H9 (cell line): ENCODE results near the gene NHS. TPM values are rescaled to one million over a fixed set of nuclear protein-coding genes. Genes with fewer than 3 reads are reported as not detected.

Experiments used
- DNase-seq: peaks from one replicate; pipeline ENCODE4 v3.0.0-alpha.2; 2017
- H2AFZ ChIP-seq: one replicate; pipeline ENCODE4 v1.6.1; 2013; ENCODE audit warnings: mild to moderate bottlenecking, low read length, control low read depth, moderate library complexity
- H2AK5ac ChIP-seq: 2 replicates; pipeline ENCODE4 v1.6.1; 2013; ENCODE audit warnings: low read length, control low read depth, mixed read lengths; ENCODE audit not compliant: insufficient read length
- H2BK120ac ChIP-seq: one replicate; pipeline ENCODE4 v1.6.1; 2013; ENCODE audit warnings: low read depth, mild to moderate bottlenecking, low read length, control low read depth, inconsistent platforms; ENCODE audit not compliant: poor library complexity, severe bottlenecking
- H2BK12ac ChIP-seq: 2 replicates; pipeline ENCODE4 v1.6.1; 2013; ENCODE audit warnings: low read length, control low read depth, mixed read lengths, low read depth; ENCODE audit not compliant: insufficient read length
- H2BK15ac ChIP-seq: 2 replicates; pipeline ENCODE4 v1.6.1; 2013; ENCODE audit warnings: low read depth, low read length, control low read depth
- H2BK20ac ChIP-seq: one replicate; pipeline ENCODE4 v1.6.1; 2013; ENCODE audit warnings: low read depth, mild to moderate bottlenecking, low read length, control low read depth, inconsistent platforms; ENCODE audit not compliant: poor library complexity, severe bottlenecking
- H2BK5ac ChIP-seq: 2 replicates; pipeline ENCODE4 v1.6.1; 2013; ENCODE audit warnings: low read length, control low read depth, mixed read lengths; ENCODE audit not compliant: insufficient read length
- H3K14ac ChIP-seq: 2 replicates; pipeline ENCODE4 v1.6.1; 2013; ENCODE audit warnings: low read length, control low read depth; ENCODE audit not compliant: insufficient read depth
- H3K18ac ChIP-seq: 2 replicates; pipeline ENCODE4 v1.6.1; 2013; ENCODE audit warnings: low read depth, mild to moderate bottlenecking, mixed read lengths, low read length, control low read depth; ENCODE audit not compliant: insufficient read length
- H3K23ac ChIP-seq: 2 replicates; pipeline ENCODE4 v1.6.1; 2013; ENCODE audit warnings: low read length, control low read depth, mixed read lengths, low read depth; ENCODE audit not compliant: insufficient read length
- H3K23me2 ChIP-seq: 2 replicates; pipeline ENCODE4 v1.6.1; 2013; ENCODE audit warnings: low read depth, mild to moderate bottlenecking, mixed read lengths, low read length, control low read depth; ENCODE audit not compliant: insufficient read length, poor library complexity, severe bottlenecking
- H3K27ac ChIP-seq: 2 replicates; pipeline ENCODE4 v1.5.1; 2013; ENCODE audit warnings: low read length, control low read depth, mixed read lengths, low read depth; ENCODE audit not compliant: insufficient read length
- H3K27me3 ChIP-seq: 2 replicates; pipeline ENCODE4 v1.6.1; 2013; ENCODE audit warnings: low read length, control low read depth, inconsistent platforms; ENCODE audit not compliant: insufficient read depth
- H3K4ac ChIP-seq: 2 replicates; pipeline ENCODE4 v1.6.1; 2013; ENCODE audit warnings: low read depth, mild to moderate bottlenecking, control low read depth, inconsistent platforms, low read length, moderate library complexity
- H3K4me1 ChIP-seq: 2 replicates; pipeline ENCODE4 v1.6.1; 2013; ENCODE audit warnings: low read length, control low read depth, inconsistent platforms; ENCODE audit not compliant: insufficient read depth
- H3K4me2 ChIP-seq: 2 replicates; pipeline ENCODE4 v1.6.1; 2013; ENCODE audit warnings: low read length, control low read depth, mixed read lengths; ENCODE audit not compliant: insufficient read length, insufficient read depth
- H3K56ac ChIP-seq: 2 replicates; pipeline ENCODE4 v1.6.1; 2013; ENCODE audit warnings: low read depth, mild to moderate bottlenecking, mixed read lengths, low read length, control low read depth; ENCODE audit not compliant: insufficient read length
- H3K79me1 ChIP-seq: 2 replicates; pipeline ENCODE4 v1.6.1; 2013; ENCODE audit warnings: low read depth, mild to moderate bottlenecking, moderate library complexity, low read length, control low read depth, inconsistent platforms; ENCODE audit not compliant: insufficient read depth, poor library complexity, severe bottlenecking
- H3K79me2 ChIP-seq: 2 replicates; pipeline ENCODE4 v1.6.1; 2013; ENCODE audit warnings: low read length, control low read depth, inconsistent platforms; ENCODE audit not compliant: insufficient read depth
- H3K9ac ChIP-seq: 2 replicates; pipeline ENCODE4 v1.6.1; 2013; ENCODE audit warnings: low read length, control low read depth, mixed read lengths; ENCODE audit not compliant: insufficient read length; ENCODE audit errors: extremely low read depth
- H3K9me3 ChIP-seq: one replicate; pipeline ENCODE4 v1.6.1; 2013; ENCODE audit warnings: low read depth, low read length, inconsistent platforms; ENCODE audit not compliant: control insufficient read depth
- H3T11ph ChIP-seq: one replicate; pipeline ENCODE4 v1.6.1; 2013; ENCODE audit warnings: mild to moderate bottlenecking, low read length, control low read depth, inconsistent platforms
- H4K20me1 ChIP-seq: one replicate; pipeline ENCODE4 v1.6.1; 2013; ENCODE audit not compliant: control insufficient read depth, insufficient read length, insufficient read depth
- H4K5ac ChIP-seq: 2 replicates; pipeline ENCODE4 v1.6.1; 2013; ENCODE audit warnings: low read depth, mild to moderate bottlenecking, mixed read lengths, low read length, control low read depth; ENCODE audit not compliant: insufficient read length
- H4K8ac ChIP-seq: replicated peaks from 2 replicates; pipeline ENCODE4 v1.6.1; 2013; ENCODE audit warnings: low read length, control low read depth, mixed read lengths, low read depth; ENCODE audit not compliant: insufficient read length
- H4K91ac ChIP-seq: 2 replicates; pipeline ENCODE4 v1.6.1; 2013; ENCODE audit warnings: low read depth, mild to moderate bottlenecking, moderate library complexity, mixed read lengths, low read length, control low read depth; ENCODE audit not compliant: insufficient read length
- H3K27ac Mint-ChIP-seq, 3 experiments: 2 replicates in 2 of 3; 3 replicates in 1 of 3; pipeline ENCODE4 v1.8.0; 2020 to 2021; ENCODE audit warnings: mixed read lengths in 3 of 3, mild to moderate bottlenecking in 1 of 3, moderate library complexity in 1 of 3
- H3K27me3 Mint-ChIP-seq: 2 replicates; pipeline ENCODE4 v1.8.0; 2021; ENCODE audit warnings: low read depth, mild to moderate bottlenecking, moderate library complexity, mixed read lengths
- H3K36me3 Mint-ChIP-seq, 3 experiments: 2 replicates in 2 of 3; 3 replicates in 1 of 3; pipeline ENCODE4 v1.8.0; 2020 to 2021; ENCODE audit warnings: low read depth in 3 of 3, mixed read lengths in 3 of 3; ENCODE audit not compliant: insufficient read depth in 1 of 3
- H3K4me1 Mint-ChIP-seq, 2 experiments: 2 replicates each; pipeline ENCODE4 v1.8.0; 2020; ENCODE audit warnings: mixed read lengths in 2 of 2
- H3K4me3 Mint-ChIP-seq, 2 experiments: 2 replicates in 1 of 2; 3 replicates in 1 of 2; pipeline ENCODE4 v1.8.0; 2020 to 2021; ENCODE audit warnings: mild to moderate bottlenecking in 2 of 2, mixed read lengths in 2 of 2, moderate library complexity in 1 of 2
- H3K9me3 Mint-ChIP-seq, 2 experiments: 2 replicates in 1 of 2; 3 replicates in 1 of 2; pipeline ENCODE4 v1.8.0; 2020; ENCODE audit warnings: mild to moderate bottlenecking in 2 of 2, mixed read lengths in 2 of 2, moderate library complexity in 1 of 2
- WGBS: extraction: QIAGEN DNeasy Blood & Tissue Kit; methylation state at CpG from one replicate; pipeline ENCODE4 v1.1.7; 2013; ENCODE audit warnings: missing lambda C conversion rate, low lambda C conversion rate, mixed read lengths; ENCODE audit not compliant: insufficient read length; ENCODE audit errors: extremely low coverage; 5-methylcytosine and 5-hydroxymethylcytosine counted together
- total RNA-seq: library from RNA; stranded (reverse); gene quantifications from 2 replicates; pipeline ENCODE4 v1.2.1, GENCODE V29; 2021
- TF ChIP-seq, protein P1 (sequence below): fragments of 200-600 bp; sonication (generic); conservative IDR thresholded peaks from 3 replicates; pipeline ENCODE4 v1.8.0; 2021; ENCODE audit warnings: antibody characterized with exemption, mild to moderate bottlenecking

The NHS gene
- total RNA-seq, 1 experiment from 2014 or later = 8.7 TPM

DNA sequence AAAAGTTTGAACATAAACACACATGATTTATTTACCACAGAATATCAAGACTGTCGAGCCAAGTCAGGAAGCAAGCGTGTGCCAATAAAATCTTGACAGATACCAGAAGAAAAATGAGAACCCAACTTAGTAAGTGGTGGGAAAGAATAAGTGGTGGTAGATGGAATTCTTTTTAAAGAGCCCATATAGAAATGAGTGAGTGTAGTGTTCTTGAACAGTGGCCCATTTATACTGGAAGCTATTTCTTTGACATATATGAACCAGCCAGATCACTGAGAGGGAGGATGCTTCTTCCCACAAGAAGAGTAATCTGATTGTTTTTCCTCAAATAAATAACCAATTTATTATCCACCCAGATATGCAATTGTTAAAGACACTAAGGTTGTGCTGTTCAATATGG, 98.0 kb downstream of the NHS start:
- H3K4me1 ChIP-seq = no peaks in the 10 kb centered on the region
- no peak overlapping the region for H2AFZ ChIP-seq
- no peak overlapping the region for H2BK120ac ChIP-seq
- WGBS = no CpG with 5 or more reads among the region's 2 CpGs
- no peak overlapping the region for H3K23ac ChIP-seq
- no peak overlapping the region for H3K4ac ChIP-seq
- no peaks in the 10 kb centered on the region for H3K23me2 ChIP-seq
- H3T11ph ChIP-seq = no peak overlapping the region
- Mint-ChIP-seq H3K4me3 (no peak overlapping the region), H3K9me3 (no peaks in the 10 kb centered on the region), H3K27ac (no peak overlapping the region), H3K36me3 (no peaks in the 10 kb centered on the region), H3K27me3 (peaks cover 3% of the 10 kb centered on the region), H3K4me1 (peaks cover 0 to 6% of the 10 kb centered on the region in 2 experiments; a peak in 3 of 4 replicates)
- H3K27me3 ChIP-seq = no peaks in the 10 kb centered on the region
- H2BK5ac ChIP-seq = no peak overlapping the region
- no peak overlapping the region for H4K5ac ChIP-seq
- no peak overlapping the region for H3K18ac ChIP-seq
- no peaks in the 10 kb centered on the region for H4K20me1 ChIP-seq
- H3K27ac ChIP-seq = no peak overlapping the region
- no peaks in the 10 kb centered on the region for H3K79me1 ChIP-seq
- no peak overlapping the region for H4K8ac ChIP-seq
- H3K9me3 ChIP-seq = peaks cover 5% of the 10 kb centered on the region
- no peak overlapping the region for H2BK12ac ChIP-seq
- no peak overlapping the region for H4K91ac ChIP-seq
- H2BK20ac ChIP-seq = no peak overlapping the region
- H2BK15ac ChIP-seq = no peak overlapping the region
- H3K79me2 ChIP-seq = no peaks in the 10 kb centered on the region; the same call in 1 of the 2 replicates
- no peak overlapping the region for H3K9ac ChIP-seq
- no peak for DNase-seq
- H3K4me2 ChIP-seq = no peak overlapping the region
- no peak overlapping the region for H3K14ac ChIP-seq
- TF ChIP-seq, protein P1, sequence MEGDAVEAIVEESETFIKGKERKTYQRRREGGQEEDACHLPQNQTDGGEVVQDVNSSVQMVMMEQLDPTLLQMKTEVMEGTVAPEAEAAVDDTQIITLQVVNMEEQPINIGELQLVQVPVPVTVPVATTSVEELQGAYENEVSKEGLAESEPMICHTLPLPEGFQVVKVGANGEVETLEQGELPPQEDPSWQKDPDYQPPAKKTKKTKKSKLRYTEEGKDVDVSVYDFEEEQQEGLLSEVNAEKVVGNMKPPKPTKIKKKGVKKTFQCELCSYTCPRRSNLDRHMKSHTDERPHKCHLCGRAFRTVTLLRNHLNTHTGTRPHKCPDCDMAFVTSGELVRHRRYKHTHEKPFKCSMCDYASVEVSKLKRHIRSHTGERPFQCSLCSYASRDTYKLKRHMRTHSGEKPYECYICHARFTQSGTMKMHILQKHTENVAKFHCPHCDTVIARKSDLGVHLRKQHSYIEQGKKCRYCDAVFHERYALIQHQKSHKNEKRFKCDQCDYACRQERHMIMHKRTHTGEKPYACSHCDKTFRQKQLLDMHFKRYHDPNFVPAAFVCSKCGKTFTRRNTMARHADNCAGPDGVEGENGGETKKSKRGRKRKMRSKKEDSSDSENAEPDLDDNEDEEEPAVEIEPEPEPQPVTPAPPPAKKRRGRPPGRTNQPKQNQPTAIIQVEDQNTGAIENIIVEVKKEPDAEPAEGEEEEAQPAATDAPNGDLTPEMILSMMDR = no peak
- no peak overlapping the region for H2AK5ac ChIP-seq
- H3K56ac ChIP-seq = no peak overlapping the region
